CD8-positive, alpha-beta memory T cell (primary cell): ENCODE measurements around the gene POLR2F. TPM values are rescaled to one million over a fixed set of nuclear protein-coding genes. Genes with fewer than 3 reads are reported as not detected.
A peak's percentile ranks its signal among the peaks of the same experiment; 100 is the strongest.

ENCODE experiments used
- CTCF ChIA-PET: fragments of 350-600 bp; sonication (Branson Sonifier 250); formaldehyde crosslinking; loops from one replicate; lab custom pipeline; 2021; ENCODE audit warnings: antibody characterized with exemption; lab: Charles Lee
- POLR2A ChIA-PET: fragments of 350-600 bp; sonication (Branson Sonifier 250); formaldehyde crosslinking; loops from one replicate; lab custom pipeline; 2021; ENCODE audit warnings: antibody characterized with exemption; lab: Charles Lee
- DNase-seq, 5 donors: peaks; one replicate each; pipeline versions ENCODE4 v3.0.0 to v3.0.0-alpha.2; 2020 to 2022; ENCODE audit warnings: mixed read lengths in 1 of 5
- H3K27ac ChIP-seq: one replicate; pipeline ENCODE4 v1.7.0; 2013; ENCODE audit warnings: low read depth, mild to moderate bottlenecking, low read length, moderate library complexity
- H3K27me3 ChIP-seq: 2 replicates; pipeline ENCODE4 v1.7.0; 2013; ENCODE audit warnings: low read length, mild to moderate bottlenecking; ENCODE audit not compliant: insufficient read depth, poor library complexity, severe bottlenecking
- H3K36me3 ChIP-seq: 2 replicates; pipeline ENCODE4 v1.7.0; 2013; ENCODE audit warnings: mild to moderate bottlenecking, low read length, moderate library complexity; ENCODE audit not compliant: insufficient read depth
- H3K4me1 ChIP-seq: 2 replicates; pipeline ENCODE4 v1.7.0; 2013; ENCODE audit warnings: mild to moderate bottlenecking, low read length, moderate library complexity; ENCODE audit not compliant: insufficient read depth
- H3K4me3 ChIP-seq: 2 replicates; pipeline ENCODE4 v1.7.0; 2013; ENCODE audit warnings: mild to moderate bottlenecking, low read length
- H3K9me3 ChIP-seq: 2 replicates; pipeline ENCODE4 v1.7.0; 2013; ENCODE audit warnings: mild to moderate bottlenecking, low read length
- H3K27ac Mint-ChIP-seq, 8 donors: one replicate each; pipeline ENCODE4 v1.8.0; 2020 to 2021; ENCODE audit warnings: mixed read lengths in 8 of 8, mild to moderate bottlenecking in 6 of 8, inconsistent platforms in 3 of 8, moderate library complexity in 3 of 8
- H3K27me3 Mint-ChIP-seq, 2 donors: one replicate each; pipeline ENCODE4 v1.8.0; 2020 to 2021; ENCODE audit warnings: mixed read lengths in 2 of 2, mild to moderate bottlenecking in 1 of 2, moderate library complexity in 1 of 2
- H3K36me3 Mint-ChIP-seq, 3 donors: one replicate each; pipeline ENCODE4 v1.8.0; 2020 to 2021; ENCODE audit warnings: mixed read lengths in 3 of 3, inconsistent platforms in 1 of 3, mild to moderate bottlenecking in 1 of 3
- H3K4me1 Mint-ChIP-seq, 3 donors: one replicate each; pipeline ENCODE4 v1.8.0; 2020 to 2021; ENCODE audit warnings: mixed read lengths in 3 of 3, inconsistent platforms in 1 of 3, mild to moderate bottlenecking in 1 of 3
- H3K4me3 Mint-ChIP-seq, 7 donors: one replicate each; pipeline ENCODE4 v1.8.0; 2020 to 2021; ENCODE audit warnings: mixed read lengths in 7 of 7, mild to moderate bottlenecking in 6 of 7, moderate library complexity in 4 of 7, inconsistent platforms in 2 of 7
- H3K9me3 Mint-ChIP-seq, 5 donors: one replicate each; pipeline ENCODE4 v1.8.0; 2020 to 2022; ENCODE audit warnings: mixed read lengths in 5 of 5, mild to moderate bottlenecking in 3 of 5, moderate library complexity in 2 of 5, inconsistent platforms in 1 of 5
- polyA plus RNA-seq: library from polyadenylated mRNA; unstranded; fragments of 300-500 nt; fragmentation: Illumina TruSeq; gene quantifications from one replicate; pipeline ENCODE4 v1.2.3, GENCODE V29; 2021
- total RNA-seq, 2 experiments: library from RNA; stranded (reverse); gene quantifications; one replicate each; pipeline ENCODE4 v1.2.3, GENCODE V29; 2021

POLR2F gene
- total and polyA plus RNA-seq, 3 experiments from 2014 or later: 140 to 167 (median 148) TPM

DNA sequence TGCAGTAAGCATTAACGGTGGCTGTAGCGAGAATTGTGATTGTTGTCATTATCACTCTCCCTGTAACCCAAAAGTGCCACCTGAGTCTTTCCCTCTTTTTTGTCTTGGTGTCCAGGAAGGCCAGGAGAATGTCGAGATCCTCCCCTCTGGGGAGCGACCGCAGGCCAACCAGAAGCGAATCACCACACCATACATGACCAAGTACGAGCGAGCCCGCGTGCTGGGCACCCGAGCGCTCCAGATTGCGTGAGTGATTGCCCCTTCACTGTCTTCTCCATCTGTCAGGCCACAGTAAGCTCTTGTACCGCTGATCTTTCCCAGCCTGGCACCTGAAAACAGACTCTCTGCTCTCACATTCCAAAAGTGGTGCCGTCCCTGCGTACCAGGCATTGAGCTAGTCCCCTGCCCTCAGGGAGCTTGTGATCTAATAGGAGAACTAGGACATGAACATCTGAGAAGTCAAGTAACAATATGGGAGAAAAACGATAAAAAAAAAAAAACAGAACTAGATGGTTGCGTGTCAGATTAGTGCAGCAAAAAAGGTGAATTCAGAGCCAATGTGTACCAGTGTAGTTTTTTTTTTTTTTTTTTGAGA is 5.8 kb downstream of the POLR2F start:
- peaks cover 30 to 43% (median 41%) of the 10 kb centered on the region in 3 donors for H3K4me1 Mint-ChIP-seq
- peaks cover 0 to 1% of the 10 kb centered on the region in 2 donors for H3K27me3 Mint-ChIP-seq
- no peak for DNase-seq
- H3K4me3 Mint-ChIP-seq: peak overlapping the region in 1 of 7 donors; percentile 80
- Histone ChIP-seq H3K27me3 (no peaks in the 10 kb centered on the region), H3K36me3 (peaks cover 33% of the 10 kb centered on the region), H3K4me1 (peaks cover 7% of the 10 kb centered on the region), H3K27ac (no peak overlapping the region), H3K4me3 (no peak overlapping the region), H3K9me3 (no peaks in the 10 kb centered on the region)
- ChIA-PET POLR2A (interaction anchor here (0.7 kb wide), 1 partner anchor 52 kb away, joined by 5 read pairs; no protein-coding TSS in a partner anchor), CTCF (interaction anchor here (0.7 kb wide), 1 partner anchor 25 kb away, joined by 3 read pairs; no protein-coding TSS in a partner anchor)
- no peaks in the 10 kb centered on the region for H3K9me3 Mint-ChIP-seq
- H3K36me3 Mint-ChIP-seq: peaks cover 11 to 69% (median 35%) of the 10 kb centered on the region in 3 donors
- peak overlapping the region in 3 of 8 donors; percentile 19 to 70 (median 58) for H3K27ac Mint-ChIP-seq

- H3K27me3 Mint-ChIP-seq: peaks cover 0 to 1% of the 10 kb centered on the region in 2 donors
- peaks cover 25 to 36% (median 35%) of the 10 kb centered on the region in 3 donors for H3K4me1 Mint-ChIP-seq
- Histone ChIP-seq H3K27ac (no peak overlapping the region), H3K27me3 (no peaks in the 10 kb centered on the region), H3K4me3 (no peak overlapping the region), H3K4me1 (no peaks in the 10 kb centered on the region), H3K36me3 (peaks cover 33% of the 10 kb centered on the region), H3K9me3 (no peaks in the 10 kb centered on the region)
- no peak overlapping the region for H3K4me3 Mint-ChIP-seq
- CTCF ChIA-PET: interaction anchor here (1.2 kb wide), 1 partner anchor 144 kb away, joined by 3 read pairs; no protein-coding TSS in a partner anchor
- peak overlapping the region in 2 of 8 donors; percentile 39 to 70 for H3K27ac Mint-ChIP-seq
- no peaks in the 10 kb centered on the region for H3K9me3 Mint-ChIP-seq
- peaks cover 11 to 76% (median 35%) of the 10 kb centered on the region in 3 donors for H3K36me3 Mint-ChIP-seq
- POLR2A ChIA-PET: interaction anchor here (0.7 kb wide), 1 partner anchor 214 kb away, joined by 3 read pairs; no protein-coding TSS in a partner anchor
- no peak for DNase-seq
Observed at GRCh38 chr22:37961062-37961461, 7.6 kb downstream of the POLR2F start.

GRCh38 chr22:37965940-37966664 is 12.6 kb downstream of the POLR2F start:
- H3K27me3 Mint-ChIP-seq: peaks cover 0 to 2% of the 10 kb centered on the region in 2 donors
- no peaks in the 10 kb centered on the region for H3K9me3 Mint-ChIP-seq
- peak overlapping the region in 1 of 8 donors; percentile 87 for H3K27ac Mint-ChIP-seq
- ChIA-PET CTCF (interaction anchor here (0.6 to 3.9 kb wide), 10 partner anchors 11 to 148 kb away, joined by 3 to 32 read pairs (median 3); partner anchors contain the start of genes C22orf23, GALR3 and POLR2F), POLR2A (no interaction called here)
- H3K27me3 ChIP-seq: no peaks in the 10 kb centered on the region
- no peaks in the 10 kb centered on the region for H3K4me1 ChIP-seq
- no peak overlapping the region for H3K4me3 ChIP-seq
- no peak overlapping the region for H3K27ac ChIP-seq
- H3K36me3 ChIP-seq: peaks cover 32% of the 10 kb centered on the region
- peaks cover 6 to 14% (median 9%) of the 10 kb centered on the region in 3 donors for H3K4me1 Mint-ChIP-seq
- DNase-seq: no peak
- no peak overlapping the region for H3K4me3 Mint-ChIP-seq
- no peaks in the 10 kb centered on the region for H3K9me3 ChIP-seq
- H3K36me3 Mint-ChIP-seq: peaks cover 6 to 76% (median 13%) of the 10 kb centered on the region in 3 donors

DNA sequence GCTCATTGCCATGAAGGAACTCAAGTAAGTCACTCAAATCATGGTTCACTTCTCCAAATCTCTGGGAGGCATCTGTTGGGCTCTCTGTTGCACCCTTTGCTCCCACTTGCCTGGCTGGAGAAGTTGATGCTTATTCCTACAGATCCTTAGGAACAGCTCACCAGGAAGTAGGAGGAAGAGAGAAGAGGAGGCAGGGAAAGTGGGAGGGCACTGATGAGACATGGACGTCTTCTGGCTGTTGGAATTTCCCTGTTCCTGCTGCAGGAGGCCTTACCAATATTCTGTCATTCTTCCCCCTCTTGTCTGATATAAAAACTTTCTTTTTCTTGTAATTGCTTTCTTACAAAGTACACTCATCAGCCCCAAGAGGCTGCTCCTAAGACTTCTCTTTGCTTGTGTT is 13.6 kb downstream of the POLR2F start:
- Histone ChIP-seq H3K36me3 (peaks cover 25% of the 10 kb centered on the region), H3K9me3 (no peaks in the 10 kb centered on the region), H3K4me3 (no peak overlapping the region), H3K4me1 (no peaks in the 10 kb centered on the region), H3K27ac (no peak overlapping the region), H3K27me3 (no peaks in the 10 kb centered on the region)
- H3K4me3 Mint-ChIP-seq: no peak overlapping the region
- peaks cover 6 to 70% (median 11%) of the 10 kb centered on the region in 3 donors for H3K36me3 Mint-ChIP-seq
- peaks cover 6 to 13% (median 8%) of the 10 kb centered on the region in 3 donors for H3K4me1 Mint-ChIP-seq
- no peaks in the 10 kb centered on the region for H3K9me3 Mint-ChIP-seq
- ChIA-PET POLR2A (no interaction called here), CTCF (interaction anchor here (3.9 kb wide), 1 partner anchor 149 kb away, joined by 32 read pairs; no protein-coding TSS in a partner anchor)
- DNase-seq: no peak
- H3K27ac Mint-ChIP-seq: peak overlapping the region in 2 of 8 donors; percentile 43 to 61
- H3K27me3 Mint-ChIP-seq: peaks cover 0 to 2% of the 10 kb centered on the region in 2 donors

DNA sequence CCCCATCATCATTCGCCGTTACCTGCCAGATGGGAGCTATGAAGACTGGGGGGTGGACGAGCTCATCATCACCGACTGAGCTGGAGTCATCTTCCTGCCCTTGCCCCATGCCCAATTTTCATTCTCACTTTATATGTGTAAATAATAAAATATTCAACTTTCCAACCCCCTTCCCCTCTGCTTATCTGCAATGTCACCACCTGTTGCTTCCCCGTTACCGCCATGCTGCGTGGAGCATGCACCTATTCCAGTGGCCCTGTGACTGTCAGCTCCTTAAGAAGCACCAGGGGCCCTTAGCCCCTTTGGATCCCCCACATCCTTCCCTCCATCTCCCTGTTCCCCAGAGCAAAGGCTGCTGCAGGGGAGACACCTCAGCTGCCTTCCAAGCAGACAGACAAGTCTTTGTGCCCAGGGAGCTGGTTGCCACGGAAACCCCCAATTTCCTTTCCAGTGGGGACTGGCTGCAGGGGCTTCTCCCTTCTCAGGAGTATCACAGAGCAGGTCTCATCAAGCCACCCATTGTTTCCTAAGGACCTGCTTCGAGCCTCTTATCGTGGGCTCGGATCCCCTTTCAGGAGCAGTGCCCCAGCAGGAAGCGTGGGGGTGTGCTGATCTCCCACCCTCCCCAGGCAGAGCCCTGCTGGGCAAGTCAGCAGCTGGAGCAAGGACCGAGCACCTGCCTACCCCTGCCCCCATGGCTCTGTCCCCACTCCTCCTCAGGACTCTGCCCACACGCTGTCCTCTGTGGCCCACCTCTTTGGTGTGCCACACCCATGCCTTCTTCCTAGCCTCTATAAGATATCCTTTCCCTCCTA is 14.3 kb downstream of the POLR2F start:
- no peak overlapping the region for H3K4me3 ChIP-seq
- Mint-ChIP-seq H3K9me3 (no peaks in the 10 kb centered on the region), H3K27ac (peak overlapping the region in 3 of 8 donors; percentile 26 to 61 (median 43)), H3K4me1 (peaks cover 5 to 11% (median 6%) of the 10 kb centered on the region in 3 donors), H3K36me3 (peaks cover 6 to 72% (median 8%) of the 10 kb centered on the region in 3 donors), H3K27me3 (peaks cover 0 to 2% of the 10 kb centered on the region in 2 donors), H3K4me3 (no peak overlapping the region)
- no peaks in the 10 kb centered on the region for H3K4me1 ChIP-seq
- ChIA-PET POLR2A (no interaction called here), CTCF (interaction anchor here (3.9 kb wide), 1 partner anchor 150 kb away, joined by 32 read pairs; no protein-coding TSS in a partner anchor)
- H3K36me3 ChIP-seq: peaks cover 25% of the 10 kb centered on the region
- H3K27me3 ChIP-seq: no peaks in the 10 kb centered on the region
- DNase-seq: no peak
- H3K27ac ChIP-seq: no peak overlapping the region
- no peaks in the 10 kb centered on the region for H3K9me3 ChIP-seq

- H3K27me3 Mint-ChIP-seq: peaks cover 0 to 2% of the 10 kb centered on the region in 2 donors
- H3K4me3 Mint-ChIP-seq: no peak overlapping the region
- Histone ChIP-seq H3K27me3 (no peaks in the 10 kb centered on the region), H3K36me3 (peaks cover 25% of the 10 kb centered on the region), H3K4me1 (no peaks in the 10 kb centered on the region), H3K9me3 (no peaks in the 10 kb centered on the region), H3K27ac (no peak overlapping the region), H3K4me3 (no peak overlapping the region)
- no peaks in the 10 kb centered on the region for H3K9me3 Mint-ChIP-seq
- peak overlapping the region in 1 of 8 donors; percentile 26 for H3K27ac Mint-ChIP-seq
- no peak for DNase-seq
- H3K36me3 Mint-ChIP-seq: peaks cover 6 to 68% (median 8%) of the 10 kb centered on the region in 3 donors
- POLR2A ChIA-PET: no interaction called here
- CTCF ChIA-PET: no interaction called here
- H3K4me1 Mint-ChIP-seq: peaks cover 5 to 11% (median 6%) of the 10 kb centered on the region in 3 donors
Observed at GRCh38 chr22:37968452-37969251, 15.2 kb downstream of the POLR2F start.

DNA sequence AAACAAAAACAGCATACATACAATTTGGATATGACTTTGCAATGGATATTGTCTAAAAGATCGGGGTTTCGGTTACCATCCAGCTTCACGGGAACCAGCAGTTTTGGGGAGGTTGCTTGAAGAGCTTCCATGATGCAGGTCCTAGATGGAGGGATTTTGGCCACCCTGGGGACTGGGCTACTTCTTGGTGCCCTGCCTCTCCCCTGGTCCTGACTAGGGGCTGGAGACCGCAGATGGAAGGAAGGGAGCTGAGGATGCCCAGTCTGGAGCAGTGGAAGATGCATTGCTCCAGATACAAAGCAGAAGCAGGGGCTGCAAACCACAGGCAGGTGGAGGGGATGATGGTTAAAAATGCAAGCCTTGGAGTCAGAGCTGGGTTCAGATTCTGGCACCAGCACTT is 17.4 kb downstream of the POLR2F start:
- Histone ChIP-seq H3K9me3 (no peaks in the 10 kb centered on the region), H3K4me1 (no peaks in the 10 kb centered on the region), H3K27ac (no peak overlapping the region), H3K36me3 (peaks cover 25% of the 10 kb centered on the region), H3K4me3 (no peak overlapping the region), H3K27me3 (no peaks in the 10 kb centered on the region)
- Mint-ChIP-seq H3K36me3 (peaks cover 6 to 70% (median 12%) of the 10 kb centered on the region in 3 donors), H3K4me3 (no peak overlapping the region), H3K27ac (peak overlapping the region in 2 of 8 donors; percentile 17 to 46), H3K27me3 (peaks cover 0 to 2% of the 10 kb centered on the region in 2 donors), H3K4me1 (peaks cover 0 to 5% (median 3%) of the 10 kb centered on the region in 3 donors), H3K9me3 (no peaks in the 10 kb centered on the region)
- ChIA-PET POLR2A (interaction anchor here (0.6 kb wide), 1 partner anchor 41 kb away, joined by 3 read pairs; no protein-coding TSS in a partner anchor), CTCF (no interaction called here)
- no peak for DNase-seq
